GM12874 (cell line): ENCODE results near the gene MYO1D.

ENCODE experiments used
- CTCF ChIP-seq: IDR thresholded peaks from 2 replicates; pipeline ENCODE4 v1.5.1; 2011; ENCODE audit warnings: low read depth, mild to moderate bottlenecking, control low read depth, low read length, moderate library complexity; ENCODE audit not compliant: insufficient read depth

The MYO1D gene

GRCh38 chr17:32513579-32513978, 363.3 kb downstream of the MYO1D start:
- no peak for TF ChIP-seq CTCF

DNA sequence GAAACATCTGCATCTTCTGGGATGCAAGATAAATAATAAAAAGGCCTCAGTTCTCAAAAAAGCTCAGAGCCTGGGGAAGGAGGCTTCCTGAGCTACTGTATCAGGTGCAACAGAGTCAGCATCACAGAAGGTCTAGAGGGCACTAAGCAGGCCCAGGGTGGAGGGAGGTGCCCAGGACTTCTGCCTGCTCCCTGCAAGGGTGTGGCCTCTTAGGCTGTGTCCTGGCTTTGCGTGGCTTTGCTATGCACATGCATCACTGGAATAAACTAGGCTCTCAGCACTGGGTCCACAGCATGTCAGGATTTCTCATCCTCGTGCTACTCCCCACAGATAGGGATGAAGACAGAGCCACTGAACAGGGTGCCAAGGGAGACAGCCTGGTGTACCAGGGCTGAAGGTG, 364.6 kb downstream of the MYO1D start:
- TF ChIP-seq CTCF: no peak

DNA sequence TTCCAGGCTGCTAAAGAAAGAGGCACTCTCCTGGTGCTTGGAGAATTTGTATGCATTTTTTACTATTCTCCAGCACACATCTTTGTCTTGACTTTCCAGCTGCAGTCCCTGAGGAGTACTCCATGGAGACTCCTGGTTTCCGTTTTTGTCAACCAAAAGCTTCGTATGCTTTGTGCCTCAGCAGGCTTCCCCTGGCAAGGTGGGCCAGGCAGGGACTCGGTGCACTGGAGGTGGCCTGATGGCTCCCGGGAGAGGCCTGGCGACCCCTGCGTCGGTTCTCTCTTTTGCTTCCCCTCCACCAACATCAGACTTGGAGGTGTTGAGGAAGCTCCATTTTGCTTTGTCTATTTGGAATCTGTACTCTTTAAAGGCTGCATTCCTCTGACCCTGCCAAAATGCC, 366.5 kb downstream of the MYO1D start:
- TF ChIP-seq CTCF: no peak

DNA sequence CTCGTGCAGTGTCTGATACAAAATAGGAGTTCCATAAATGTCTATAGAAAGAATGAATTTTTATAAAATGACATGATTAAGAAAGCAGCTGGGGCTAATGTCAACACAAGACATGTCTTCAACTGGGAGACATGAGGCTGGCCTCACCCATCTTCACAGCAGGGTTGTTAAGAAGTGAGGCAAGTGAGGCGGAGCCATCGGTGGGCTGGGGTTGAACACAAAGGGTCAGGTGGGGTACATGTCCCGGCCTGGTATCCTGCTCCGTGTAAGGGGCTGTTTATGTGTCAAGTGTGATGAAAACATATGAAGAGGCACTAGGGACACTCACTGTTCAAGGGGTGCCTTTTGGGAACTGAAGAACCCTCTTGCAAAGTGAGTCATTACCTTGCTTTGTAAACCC, 368.0 kb downstream of the MYO1D start:
- no peak for TF ChIP-seq CTCF

DNA sequence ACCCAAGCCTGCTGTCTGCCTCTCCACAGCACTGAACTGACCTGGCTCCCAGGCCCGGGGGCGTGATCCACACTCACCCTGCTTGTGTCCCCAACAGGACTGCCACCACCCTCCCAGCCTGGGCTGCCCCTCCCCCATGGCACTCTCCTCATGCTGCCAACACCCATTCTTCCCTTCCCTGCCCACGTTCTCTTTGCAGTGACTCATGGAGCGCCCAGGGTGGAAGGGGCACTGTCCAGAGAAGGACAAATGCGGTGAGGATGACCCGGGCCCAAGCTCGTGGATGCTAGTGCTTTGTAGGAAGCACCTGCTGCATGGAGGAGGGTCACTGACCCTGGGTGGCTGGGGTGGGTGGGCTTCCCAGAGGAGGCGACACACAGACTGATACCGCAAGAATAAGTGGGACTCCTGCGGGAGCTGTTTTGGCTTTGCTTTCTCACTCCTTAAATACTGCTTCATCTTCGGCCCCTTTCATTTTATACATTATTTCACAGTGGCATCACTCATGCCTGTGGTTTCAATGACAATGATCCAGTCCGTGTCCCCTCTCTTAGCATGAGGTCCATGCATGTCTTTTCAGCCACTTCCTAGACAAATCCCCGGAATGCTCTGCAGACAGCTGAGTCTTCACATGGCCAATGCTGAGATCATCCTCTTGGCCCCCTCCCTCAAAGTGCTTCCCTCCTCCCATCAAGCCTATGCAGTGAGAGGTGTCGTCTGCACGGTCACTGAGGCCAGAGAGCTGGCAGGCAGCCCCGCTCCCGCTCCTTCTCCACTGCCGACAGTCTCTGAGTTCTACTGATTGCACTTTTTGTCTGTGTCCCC, 372.5 kb downstream of the MYO1D start:
- no peak for TF ChIP-seq CTCF

GRCh38 chr17:32503251-32504165, 373.4 kb downstream of the MYO1D start:
- no peak for TF ChIP-seq CTCF

DNA sequence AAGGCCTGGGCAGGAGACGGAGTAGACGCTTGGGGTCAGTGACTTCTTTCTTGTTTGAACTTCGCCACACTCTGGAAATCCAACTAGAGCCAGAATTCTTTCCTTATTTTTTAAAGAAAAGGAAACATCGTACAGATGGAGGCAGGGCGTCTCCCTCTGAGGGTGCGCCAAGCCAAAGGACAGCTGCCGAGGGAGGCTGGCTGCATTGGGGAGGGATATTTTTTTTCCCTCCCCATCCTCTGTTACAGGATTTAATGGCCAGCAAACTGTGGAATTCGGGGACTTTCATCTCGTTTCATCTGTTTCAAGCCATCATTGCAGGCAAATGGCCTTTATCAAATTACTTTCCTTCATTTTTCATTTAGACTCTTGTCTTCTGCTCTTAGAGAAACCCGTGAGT, 374.2 kb downstream of the MYO1D start:
- no peak for TF ChIP-seq CTCF
